SK-N-SH (cell line): ENCODE measurements around the gene ARHGEF28. TPM values are rescaled to one million over a fixed set of nuclear protein-coding genes. Genes with fewer than 3 reads are reported as not detected.
A peak's percentile ranks its signal among the peaks of the same experiment; 100 is the strongest.

Source experiments
- CTCF ChIA-PET: fragments of 300-600, 350-600 bp; formaldehyde crosslinking; extraction: SDS; loops from one replicate; lab custom pipeline; 2021; lab: Yijun Ruan, JAX
- POLR2A ChIA-PET: fragments of 350-600 bp; sonication (Branson Sonifier 250); formaldehyde crosslinking; extraction: SDS; loops from one replicate; lab custom pipeline; 2020; ENCODE audit warnings: antibody characterized with exemption, inconsistent platforms; lab: Yijun Ruan, JAX
- DNase-seq: peaks from one replicate; pipeline ENCODE4 v3.0.0; 2012
- H2AFZ ChIP-seq: fragments of 200-600 bp; sonication (generic); 2 replicates; pipeline ENCODE4 v1.8.1; 2016; ENCODE audit warnings: antibody characterized with exemption, mild to moderate bottlenecking, low read depth
- H3F3A ChIP-seq: fragments of 200-600 bp; sonication (generic); replicated peaks from 2 replicates; pipeline ENCODE3; 2016; ENCODE audit warnings: antibody characterized with exemption, mild to moderate bottlenecking; ENCODE audit not compliant: insufficient read depth
- H3K27ac ChIP-seq, 2 experiments: fragments of 200-500 bp in 1 of 2; fragments of 200-600 bp in 1 of 2; sonication (Bioruptor generic) in 1 of 2; sonication (generic), shearing (Covaris generic) in 1 of 2; 2 replicates each; pipeline versions ENCODE4 v1.5.1 to v1.6.1; 2014 to 2016; ENCODE audit warnings: low read depth in 2 of 2, inconsistent platforms in 1 of 2, low read length in 1 of 2, mild to moderate bottlenecking in 1 of 2, mixed read lengths in 1 of 2
- H3K27me3 ChIP-seq: fragments of 200-600 bp; sonication (generic), shearing (Covaris generic); 2 replicates; pipeline ENCODE4 v1.6.1; 2016; ENCODE audit warnings: mixed run types; ENCODE audit not compliant: insufficient read depth
- H3K36me3 ChIP-seq, 2 experiments: fragments of 200-500 bp in 1 of 2; fragments of 200-600 bp in 1 of 2; sonication (Bioruptor generic) in 1 of 2; sonication (generic) in 1 of 2; replicated peaks in 1 of 2; 2 replicates each; pipeline versions ENCODE3 to v1.5.1; 2014 to 2016; ENCODE audit warnings: low read length in 1 of 2, mild to moderate bottlenecking in 1 of 2; ENCODE audit not compliant: insufficient read depth in 2 of 2, control insufficient read depth in 1 of 2
- H3K4me1 ChIP-seq, 2 experiments: fragments of 200-500 bp in 1 of 2; fragments of 200-600 bp in 1 of 2; sonication (Bioruptor generic) in 1 of 2; sonication (generic), shearing (Covaris generic) in 1 of 2; 2 replicates each; pipeline versions ENCODE4 v1.5.1 to v1.6.1; 2014 to 2016; ENCODE audit warnings: low read depth in 1 of 2, low read length in 1 of 2, mixed run types in 1 of 2; ENCODE audit not compliant: insufficient read depth in 2 of 2, control insufficient read depth in 1 of 2
- H3K4me2 ChIP-seq: fragments of 200-600 bp; sonication (generic), shearing (Covaris generic); 2 replicates; pipeline ENCODE4 v1.6.1; 2017; ENCODE audit warnings: mixed run types
- H3K4me3 ChIP-seq, 2 experiments: fragments of 200-500 bp in 1 of 2; fragments of 200-600 bp in 1 of 2; sonication (Bioruptor generic) in 1 of 2; sonication (generic), shearing (Covaris generic) in 1 of 2; 2 replicates each; pipeline versions ENCODE4 v1.5.1 to v1.8.1; 2014 to 2016; ENCODE audit warnings: low read depth in 2 of 2, inconsistent platforms in 1 of 2, low read length in 1 of 2, mild to moderate bottlenecking in 1 of 2, mixed read lengths in 1 of 2, moderate library complexity in 1 of 2
- H3K79me2 ChIP-seq: fragments of 200-600 bp; sonication (generic); 2 replicates; pipeline ENCODE4 v1.8.1; 2017; ENCODE audit warnings: mild to moderate bottlenecking; ENCODE audit not compliant: insufficient read depth
- H3K9ac ChIP-seq: fragments of 200-600 bp; sonication (generic); 2 replicates; pipeline ENCODE4 v1.6.1; 2017; ENCODE audit warnings: mixed run types
- H3K9me2 ChIP-seq: fragments of 200-600 bp; sonication (generic); 2 replicates; pipeline ENCODE4 v1.6.1; 2017; ENCODE audit warnings: mixed run types
- H3K9me3 ChIP-seq: fragments of 200-600 bp; sonication (generic); 2 replicates; pipeline ENCODE4 v1.6.1; 2017; ENCODE audit warnings: mixed run types, mild to moderate bottlenecking, moderate library complexity
- H4K20me1 ChIP-seq: fragments of 200-600 bp; sonication (generic); 2 replicates; pipeline ENCODE4 v1.6.1; 2017; ENCODE audit warnings: mild to moderate bottlenecking, mixed run types; ENCODE audit not compliant: insufficient read depth
- CHD2 ChIP-seq: fragments of 150-350 bp; IDR thresholded peaks from 2 replicates; pipeline ENCODE4 v1.6.1; 2018; ENCODE audit warnings: low read length; ENCODE audit not compliant: partially characterized antibody
- ELF1 ChIP-seq: IDR thresholded peaks from 2 replicates; pipeline ENCODE4 v1.4.0; 2012
- EZH2phosphoT487 ChIP-seq: fragments of 200-600 bp; sonication (generic); IDR thresholded peaks from 2 replicates; pipeline ENCODE4 v1.6.1; 2017; ENCODE audit warnings: low read depth, mixed run types, mild to moderate bottlenecking, antibody characterized with exemption, moderate library complexity, borderline replicate concordance
- FOXM1 ChIP-seq: IDR thresholded peaks from 2 replicates; pipeline ENCODE4 v1.4.0; 2012; ENCODE audit warnings: low read depth, mild to moderate bottlenecking
- GATA2 ChIP-seq: sonication (generic); formaldehyde crosslinking; IDR thresholded peaks from 2 replicates; pipeline ENCODE4 v1.5.0; 2020; ENCODE audit warnings: mild to moderate bottlenecking, missing genetic modification reagents
- IRF3 ChIP-seq: fragments of 150-350 bp; IDR thresholded peaks from 2 replicates; pipeline ENCODE4 v1.6.1; 2016; ENCODE audit warnings: mild to moderate bottlenecking, low read depth, low read length
- JUND ChIP-seq: IDR thresholded peaks from 2 replicates; pipeline ENCODE4 v1.4.0; 2012
- MAX ChIP-seq: IDR thresholded peaks from 2 replicates; pipeline ENCODE4 v1.4.0; 2012; ENCODE audit warnings: low read depth
- MEF2A ChIP-seq: IDR thresholded peaks from 2 replicates; pipeline ENCODE4 v1.4.0; 2012; ENCODE audit warnings: low read depth, borderline replicate concordance
- MXI1 ChIP-seq: IDR thresholded peaks from 2 replicates; pipeline ENCODE4 v1.6.1; 2012; ENCODE audit warnings: mild to moderate bottlenecking, low read depth, low read length, improper control_type of control experiment
- NRF1 ChIP-seq: IDR thresholded peaks from 2 replicates; pipeline ENCODE4 v1.6.1; 2012; ENCODE audit warnings: low read depth, mild to moderate bottlenecking, low read length
- POLR2AphosphoS5 ChIP-seq: IDR thresholded peaks from 2 replicates; pipeline ENCODE4 v1.6.1; 2012; ENCODE audit warnings: low read depth, low read length
- RAD21 ChIP-seq: IDR thresholded peaks from 2 replicates; pipeline ENCODE4 v1.6.1; 2012; ENCODE audit warnings: mild to moderate bottlenecking, low read length
- RCOR1 ChIP-seq: fragments of 150-350 bp; IDR thresholded peaks from 2 replicates; pipeline ENCODE4 v1.6.1; 2017; ENCODE audit warnings: antibody characterized with exemption, low read length
- REST ChIP-seq: IDR thresholded peaks from 2 replicates; pipeline ENCODE4 v1.6.1; 2012; ENCODE audit warnings: mild to moderate bottlenecking, low read depth, low read length, moderate library complexity
- RFX5 ChIP-seq: IDR thresholded peaks from 2 replicates; pipeline ENCODE4 v1.6.1; 2012; ENCODE audit warnings: mild to moderate bottlenecking, improper control_type of control experiment, low read length
- RXRA ChIP-seq: IDR thresholded peaks from 2 replicates; pipeline ENCODE4 v1.4.0; 2012; ENCODE audit warnings: low read depth, mild to moderate bottlenecking, borderline replicate concordance
- SMC3 ChIP-seq: IDR thresholded peaks from 2 replicates; pipeline ENCODE4 v1.6.1; 2012; ENCODE audit warnings: low read depth, low read length, improper control_type of control experiment
- TAF1 ChIP-seq: IDR thresholded peaks from 2 replicates; pipeline ENCODE4 v1.6.1; 2012; ENCODE audit warnings: low read depth, mild to moderate bottlenecking, low read length, moderate library complexity, borderline replicate concordance
- TEAD4 ChIP-seq: IDR thresholded peaks from 2 replicates; pipeline ENCODE4 v1.4.0; 2012; ENCODE audit warnings: mild to moderate bottlenecking, borderline replicate concordance; ENCODE audit not compliant: insufficient read depth
- USF1 ChIP-seq: IDR thresholded peaks from 2 replicates; pipeline ENCODE4 v1.4.0; 2012; ENCODE audit warnings: low read depth, borderline replicate concordance
- USF2 ChIP-seq: fragments of 150-350 bp; IDR thresholded peaks from 2 replicates; pipeline ENCODE4 v1.6.1; 2017; ENCODE audit warnings: antibody characterized with exemption, low read length, low read depth, borderline replicate concordance
- YY1 ChIP-seq: IDR thresholded peaks from 2 replicates; pipeline ENCODE4 v1.4.0; 2012; ENCODE audit warnings: low read depth, mild to moderate bottlenecking
- WGBS: methylation state at CpG from one replicate; pipeline ENCODE4 v1.1.6; 2017; ENCODE audit warnings: low lambda C conversion rate; 5-methylcytosine and 5-hydroxymethylcytosine counted together
- polyA plus RNA-seq, 3 experiments: library from polyadenylated mRNA; depleted of rRNA; stranded (reverse); fragments of >200 nt; gene quantifications; 2 replicates each; pipeline ENCODE4 v1.2.3, GENCODE V29; 2012

Gene ARHGEF28
- polyA plus RNA-seq, 1 of the 3 experiments (the other 2 are of a cell fraction): 4.2 TPM

GRCh38 chr5:73792687-73793320, 166.8 kb downstream of the ARHGEF28 start (continued):
- peak; percentile 99 for TF ChIP-seq SMC3
- TF ChIP-seq GATA2 (CRISPR knock-in tag): no peak
- TF ChIP-seq USF1: no peak
- no peak for TF ChIP-seq MEF2A
- no peak for TF ChIP-seq RFX5
- TF ChIP-seq MAX: no peak
- no peak for TF ChIP-seq TAF1
- TF ChIP-seq ELF1: no peak
- TF ChIP-seq USF2: no peak
- no peak for TF ChIP-seq REST
- TF ChIP-seq JUND: no peak
- no peak for TF ChIP-seq FOXM1
- TF ChIP-seq EZH2phosphoT487: no peak
- no peak for TF ChIP-seq TEAD4
- TF ChIP-seq, all 33 proteins: peak for 5

- peaks cover 0 to 8% of the 10 kb centered on the region in 2 experiments for H3K36me3 ChIP-seq
- H3K27me3 ChIP-seq: no peaks in the 10 kb centered on the region
- H3K9me3 ChIP-seq: no peaks in the 10 kb centered on the region
- DNase-seq: no peak
- H3K9ac ChIP-seq: no peak overlapping the region
- H3K9me2 ChIP-seq: no peaks in the 10 kb centered on the region
- no peaks in the 10 kb centered on the region for H4K20me1 ChIP-seq
- H3F3A ChIP-seq: peaks cover 3% of the 10 kb centered on the region
- ChIA-PET CTCF (interaction anchor here (0.8 to 16.5 kb wide), 16 partner anchors 8 to 368 kb away, joined by 3 to 398 read pairs (median 4); no protein-coding TSS in a partner anchor), POLR2A (no interaction called here)
- H3K4me2 ChIP-seq: no peak overlapping the region
- H3K4me1 ChIP-seq: peaks cover 3 to 10% of the 10 kb centered on the region in 2 experiments; a peak in 3 of 4 replicates
- TF ChIP-seq IRF3: no peak
- TF ChIP-seq USF2: no peak
- TF ChIP-seq RAD21: no peak
- TF ChIP-seq MXI1: no peak
- TF ChIP-seq YY1: no peak
- no peak for TF ChIP-seq CHD2
- no peak for TF ChIP-seq SMC3
- TF ChIP-seq ELF1: no peak
- no peak for TF ChIP-seq POLR2AphosphoS5
- TF ChIP-seq NRF1: no peak
- TF ChIP-seq RXRA: no peak
- TF ChIP-seq RCOR1: no peak
- no peak for TF ChIP-seq JUND
- TF ChIP-seq TAF1: no peak
- H3K4me3 ChIP-seq: no peak overlapping the region
- H3K79me2 ChIP-seq: no peaks in the 10 kb centered on the region
- H3K27ac ChIP-seq: no peak overlapping the region
- 87% methylated on average over 5 of the region's 5 CpGs for WGBS
- H2AFZ ChIP-seq: no peak overlapping the region
Observed at GRCh38 chr5:73793911-73794310, 167.9 kb downstream of the ARHGEF28 start.
